Astrocyte (in vitro differentiated cells and primary cell): ENCODE results near the gene KCNH8. TPM values are rescaled to one million over a fixed set of nuclear protein-coding genes. Genes with fewer than 3 reads are reported as not detected.

Source experiments
- DNase-seq: peaks from one replicate; pipeline ENCODE4 v3.0.0-alpha.2; 2010; ENCODE audit warnings: low read depth
- FAIRE-seq: peaks from 2 replicates; lab custom pipeline; 2011; peaks lifted over from hg19 to GRCh38; lab: Jason Lieb, UNC
- H2AFZ ChIP-seq: 2 replicates; pipeline ENCODE4 v1.6.0; 2012; ENCODE audit warnings: low read depth, low read length, inconsistent platforms
- H3K27ac ChIP-seq: 2 replicates; pipeline ENCODE4 v1.5.1; 2011; ENCODE audit warnings: low read depth, low read length, inconsistent platforms
- H3K27me3 ChIP-seq: 2 replicates; pipeline ENCODE4 v1.6.0; 2011; ENCODE audit warnings: low read length, inconsistent platforms; ENCODE audit not compliant: insufficient read depth
- H3K36me3 ChIP-seq: 2 replicates; pipeline ENCODE4 v1.5.1; 2011; ENCODE audit warnings: low read length, inconsistent platforms; ENCODE audit not compliant: insufficient read depth
- H3K4me1 ChIP-seq: 2 replicates; pipeline ENCODE4 v1.5.1; 2011; ENCODE audit warnings: low read length, inconsistent platforms; ENCODE audit not compliant: insufficient read depth
- H3K4me2 ChIP-seq: 2 replicates; pipeline ENCODE4 v1.6.0; 2012; ENCODE audit warnings: low read length, inconsistent platforms
- H3K4me3 ChIP-seq: 2 replicates; pipeline ENCODE4 v1.5.1; 2011; ENCODE audit warnings: low read depth, mild to moderate bottlenecking, low read length, inconsistent platforms; ENCODE audit not compliant: insufficient read depth
- H3K79me2 ChIP-seq: 2 replicates; pipeline ENCODE4 v1.6.0; 2012; ENCODE audit warnings: mild to moderate bottlenecking, low read length, inconsistent platforms; ENCODE audit not compliant: insufficient read depth
- H3K9ac ChIP-seq: 2 replicates; pipeline ENCODE4 v1.6.0; 2012; ENCODE audit warnings: mild to moderate bottlenecking, low read length, inconsistent platforms
- H3K9me3 ChIP-seq: 2 replicates; pipeline ENCODE4 v1.5.1; 2012; ENCODE audit warnings: low read depth, mild to moderate bottlenecking, low read length, inconsistent platforms; ENCODE audit not compliant: insufficient read depth
- H4K20me1 ChIP-seq: 2 replicates; pipeline ENCODE4 v1.6.0; 2012; ENCODE audit warnings: low read length, inconsistent platforms; ENCODE audit not compliant: insufficient read depth
- H3K27ac Mint-ChIP-seq: one replicate; pipeline ENCODE4 v1.8.0; 2021; ENCODE audit warnings: mild to moderate bottlenecking, mixed read lengths; ENCODE audit not compliant: unreplicated experiment
- H3K27me3 Mint-ChIP-seq: one replicate; pipeline ENCODE4 v1.8.0; 2021; ENCODE audit warnings: low read depth, mixed read lengths; ENCODE audit not compliant: unreplicated experiment
- H3K36me3 Mint-ChIP-seq: one replicate; pipeline ENCODE4 v1.8.0; 2021; ENCODE audit warnings: low read depth, mixed read lengths; ENCODE audit not compliant: unreplicated experiment
- H3K4me1 Mint-ChIP-seq: one replicate; pipeline ENCODE4 v1.8.0; 2021; ENCODE audit warnings: low read depth, mixed read lengths; ENCODE audit not compliant: unreplicated experiment
- H3K4me3 Mint-ChIP-seq: one replicate; pipeline ENCODE4 v1.8.0; 2021; ENCODE audit warnings: mild to moderate bottlenecking, moderate library complexity, mixed read lengths; ENCODE audit not compliant: unreplicated experiment
- H3K9me3 Mint-ChIP-seq: one replicate; pipeline ENCODE4 v1.8.0; 2021; ENCODE audit warnings: mild to moderate bottlenecking, mixed read lengths; ENCODE audit not compliant: unreplicated experiment
- EZH2 ChIP-seq: IDR thresholded peaks from 2 replicates; pipeline ENCODE4 v1.6.1; 2012; ENCODE audit warnings: mild to moderate bottlenecking, low read length, inconsistent platforms; ENCODE audit not compliant: insufficient read depth
- total RNA-seq: library from RNA; stranded (reverse); gene quantifications from 2 replicates; pipeline ENCODE4 v1.2.1, GENCODE V29; 2021
- TF ChIP-seq, protein P1 (sequence below): IDR thresholded peaks from 2 replicates; pipeline ENCODE4 v1.5.1; 2011; ENCODE audit warnings: low read depth, mild to moderate bottlenecking, inconsistent platforms, low read length, moderate library complexity; ENCODE audit not compliant: insufficient read depth

The KCNH8 gene
- total RNA-seq, 1 donor from 2014 or later: 0.45 TPM

DNA sequence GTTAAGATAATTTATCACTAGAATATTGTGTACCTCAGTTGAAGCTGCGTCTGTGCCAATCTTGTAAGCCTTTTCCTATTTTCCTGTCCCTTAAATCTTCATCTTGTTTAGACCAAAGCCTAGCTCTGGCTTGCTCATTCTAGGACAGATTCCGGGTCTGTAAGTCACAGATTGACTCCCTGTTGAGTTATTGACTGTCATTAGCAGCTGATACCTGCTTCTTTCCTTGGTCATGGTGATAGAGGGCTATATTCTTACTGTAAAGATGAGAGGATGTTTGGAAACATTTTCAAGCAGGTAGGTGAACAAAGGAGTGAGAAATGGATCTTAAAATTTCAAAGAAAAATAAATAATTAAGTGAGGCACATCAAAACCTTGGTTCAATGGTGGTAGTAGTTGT lies 200.2 kb downstream of the KCNH8 start:
- FAIRE-seq: no peak
- Mint-ChIP-seq H3K27ac (no peak overlapping the region), H3K9me3 (peaks cover 2% of the 10 kb centered on the region), H3K27me3 (no peaks in the 10 kb centered on the region), H3K36me3 (no peaks in the 10 kb centered on the region), H3K4me1 (no peaks in the 10 kb centered on the region), H3K4me3 (no peak overlapping the region)
- no peak for TF ChIP-seq EZH2
- TF ChIP-seq, protein P1, sequence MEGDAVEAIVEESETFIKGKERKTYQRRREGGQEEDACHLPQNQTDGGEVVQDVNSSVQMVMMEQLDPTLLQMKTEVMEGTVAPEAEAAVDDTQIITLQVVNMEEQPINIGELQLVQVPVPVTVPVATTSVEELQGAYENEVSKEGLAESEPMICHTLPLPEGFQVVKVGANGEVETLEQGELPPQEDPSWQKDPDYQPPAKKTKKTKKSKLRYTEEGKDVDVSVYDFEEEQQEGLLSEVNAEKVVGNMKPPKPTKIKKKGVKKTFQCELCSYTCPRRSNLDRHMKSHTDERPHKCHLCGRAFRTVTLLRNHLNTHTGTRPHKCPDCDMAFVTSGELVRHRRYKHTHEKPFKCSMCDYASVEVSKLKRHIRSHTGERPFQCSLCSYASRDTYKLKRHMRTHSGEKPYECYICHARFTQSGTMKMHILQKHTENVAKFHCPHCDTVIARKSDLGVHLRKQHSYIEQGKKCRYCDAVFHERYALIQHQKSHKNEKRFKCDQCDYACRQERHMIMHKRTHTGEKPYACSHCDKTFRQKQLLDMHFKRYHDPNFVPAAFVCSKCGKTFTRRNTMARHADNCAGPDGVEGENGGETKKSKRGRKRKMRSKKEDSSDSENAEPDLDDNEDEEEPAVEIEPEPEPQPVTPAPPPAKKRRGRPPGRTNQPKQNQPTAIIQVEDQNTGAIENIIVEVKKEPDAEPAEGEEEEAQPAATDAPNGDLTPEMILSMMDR: no peak
- Histone ChIP-seq H4K20me1 (no peaks in the 10 kb centered on the region), H3K27me3 (no peaks in the 10 kb centered on the region), H3K4me3 (no peak overlapping the region), H3K27ac (no peak overlapping the region), H2AFZ (no peak overlapping the region), H3K9ac (no peak overlapping the region), H3K79me2 (no peaks in the 10 kb centered on the region), H3K36me3 (no peaks in the 10 kb centered on the region), H3K9me3 (no peaks in the 10 kb centered on the region), H3K4me1 (no peaks in the 10 kb centered on the region), H3K4me2 (no peak overlapping the region)
- DNase-seq: no peak

DNA sequence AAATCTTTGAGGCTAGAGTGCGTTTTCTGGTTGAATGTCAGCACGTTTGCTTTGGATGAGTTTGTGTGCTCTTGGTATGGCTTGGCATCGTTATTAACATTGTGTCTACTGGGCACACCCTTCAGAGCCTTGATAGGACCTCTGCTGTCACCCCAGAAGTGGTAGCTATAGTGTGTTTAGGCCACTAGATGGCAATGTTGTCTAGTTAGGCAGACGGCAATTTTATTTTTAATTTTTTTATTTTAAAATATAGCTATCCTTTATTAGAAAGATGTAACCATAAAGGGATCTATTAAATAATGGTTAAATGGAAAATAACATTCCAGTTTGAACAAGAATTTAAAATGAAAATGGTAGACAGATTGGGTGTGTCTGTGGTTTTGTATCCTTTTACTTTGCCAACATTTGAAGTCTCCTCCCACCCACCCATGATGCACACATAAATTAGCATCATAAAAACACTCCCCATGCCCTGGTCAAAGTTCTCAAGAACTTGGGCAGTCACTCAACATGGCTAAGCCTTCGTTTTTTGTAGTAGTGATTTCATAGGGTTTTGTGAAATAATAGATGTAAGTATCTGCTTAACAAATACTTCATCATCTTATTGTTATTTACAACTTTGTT lies 200.7 kb downstream of the KCNH8 start:
- peaks cover 2% of the 10 kb centered on the region for H3K9me3 Mint-ChIP-seq
- H4K20me1 ChIP-seq: no peaks in the 10 kb centered on the region
- H3K79me2 ChIP-seq: no peaks in the 10 kb centered on the region
- H3K27ac Mint-ChIP-seq: no peak overlapping the region
- no peaks in the 10 kb centered on the region for H3K9me3 ChIP-seq
- TF ChIP-seq, protein P1: peak; percentile 56
- no peak for TF ChIP-seq EZH2
- H3K4me1 ChIP-seq: no peaks in the 10 kb centered on the region
- no peak overlapping the region for H3K27ac ChIP-seq
- no peaks in the 10 kb centered on the region for H3K27me3 ChIP-seq
- no peak for FAIRE-seq
- H3K27me3 Mint-ChIP-seq: no peaks in the 10 kb centered on the region
- H2AFZ ChIP-seq: no peak overlapping the region
- H3K4me3 Mint-ChIP-seq: no peak overlapping the region
- H3K4me2 ChIP-seq: no peak overlapping the region
- no peaks in the 10 kb centered on the region for H3K36me3 Mint-ChIP-seq
- H3K9ac ChIP-seq: no peak overlapping the region
- H3K4me1 Mint-ChIP-seq: no peaks in the 10 kb centered on the region
- no peak overlapping the region for H3K4me3 ChIP-seq
- DNase-seq: no peak
- no peaks in the 10 kb centered on the region for H3K36me3 ChIP-seq

DNA sequence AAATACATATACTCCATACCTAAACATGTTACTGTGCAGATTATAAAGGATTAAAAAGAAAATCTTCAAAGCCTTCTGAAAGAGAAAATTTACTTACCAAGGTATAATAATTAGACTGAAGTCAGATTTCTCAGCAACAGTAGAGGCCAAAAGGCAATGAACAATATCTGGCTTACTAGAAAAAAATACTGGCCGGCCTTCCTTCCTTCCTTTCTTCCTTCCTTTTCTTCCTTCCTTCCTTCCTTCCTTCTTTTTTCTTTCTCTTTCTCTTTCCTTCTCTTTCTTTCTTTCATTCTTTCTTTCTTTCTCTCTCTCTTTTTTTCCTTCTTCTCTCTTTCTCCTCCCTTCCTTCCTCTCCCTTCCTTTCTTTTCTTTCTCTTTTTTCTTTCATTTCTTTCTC lies 209.6 kb downstream of the KCNH8 start:
- Mint-ChIP-seq H3K4me3 (no peak overlapping the region), H3K27me3 (no peaks in the 10 kb centered on the region), H3K27ac (no peak overlapping the region), H3K4me1 (no peaks in the 10 kb centered on the region), H3K36me3 (no peaks in the 10 kb centered on the region), H3K9me3 (no peaks in the 10 kb centered on the region)
- DNase-seq (no peak), FAIRE-seq (no peak)
- Histone ChIP-seq H3K36me3 (no peaks in the 10 kb centered on the region), H3K27ac (no peak overlapping the region), H2AFZ (no peak overlapping the region), H3K9me3 (no peaks in the 10 kb centered on the region), H3K9ac (no peak overlapping the region), H3K27me3 (no peaks in the 10 kb centered on the region), H3K4me1 (no peaks in the 10 kb centered on the region), H3K79me2 (no peaks in the 10 kb centered on the region), H3K4me2 (no peak overlapping the region), H3K4me3 (no peak overlapping the region), H4K20me1 (no peaks in the 10 kb centered on the region)
- TF ChIP-seq, protein P1: no peak
- TF ChIP-seq EZH2: no peak
